ENCODE measurements around the gene IGFBP4.

GRCh38 chr17:40458851-40459482 lies 15.7 kb downstream of the IGFBP4 start:
- TF ChIP-seq, protein P1, sequence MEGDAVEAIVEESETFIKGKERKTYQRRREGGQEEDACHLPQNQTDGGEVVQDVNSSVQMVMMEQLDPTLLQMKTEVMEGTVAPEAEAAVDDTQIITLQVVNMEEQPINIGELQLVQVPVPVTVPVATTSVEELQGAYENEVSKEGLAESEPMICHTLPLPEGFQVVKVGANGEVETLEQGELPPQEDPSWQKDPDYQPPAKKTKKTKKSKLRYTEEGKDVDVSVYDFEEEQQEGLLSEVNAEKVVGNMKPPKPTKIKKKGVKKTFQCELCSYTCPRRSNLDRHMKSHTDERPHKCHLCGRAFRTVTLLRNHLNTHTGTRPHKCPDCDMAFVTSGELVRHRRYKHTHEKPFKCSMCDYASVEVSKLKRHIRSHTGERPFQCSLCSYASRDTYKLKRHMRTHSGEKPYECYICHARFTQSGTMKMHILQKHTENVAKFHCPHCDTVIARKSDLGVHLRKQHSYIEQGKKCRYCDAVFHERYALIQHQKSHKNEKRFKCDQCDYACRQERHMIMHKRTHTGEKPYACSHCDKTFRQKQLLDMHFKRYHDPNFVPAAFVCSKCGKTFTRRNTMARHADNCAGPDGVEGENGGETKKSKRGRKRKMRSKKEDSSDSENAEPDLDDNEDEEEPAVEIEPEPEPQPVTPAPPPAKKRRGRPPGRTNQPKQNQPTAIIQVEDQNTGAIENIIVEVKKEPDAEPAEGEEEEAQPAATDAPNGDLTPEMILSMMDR (IDR thresholded peaks at IDR 0.05) = no peak
- no peak for TF ChIP-seq ZFX (IDR thresholded peaks at IDR 0.05; ENCODE audit: borderline replicate concordance)
